Stimulated activated CD4-positive, alpha-beta T cell treated with anti-CD3 and anti-CD28 coated beads, Interleukin-12 subunit alpha, Interleukin-12 subunit beta, amount 100 ng/mL, for 24 hours (primary cell): Measurements from ENCODE around the gene ITPR2.
"Not testable (repeated sequence)": the region's sequence is repeated elsewhere in the genome, so short reads cannot be mapped to it uniquely, and the experiment has no call there.

Source experiments
- DNase-seq, 2 experiments: peaks; one replicate each; pipeline ENCODE4 v3.0.0-alpha.2; 2020; ENCODE audit warnings: low read depth in 2 of 2

The ITPR2 gene

DNA sequence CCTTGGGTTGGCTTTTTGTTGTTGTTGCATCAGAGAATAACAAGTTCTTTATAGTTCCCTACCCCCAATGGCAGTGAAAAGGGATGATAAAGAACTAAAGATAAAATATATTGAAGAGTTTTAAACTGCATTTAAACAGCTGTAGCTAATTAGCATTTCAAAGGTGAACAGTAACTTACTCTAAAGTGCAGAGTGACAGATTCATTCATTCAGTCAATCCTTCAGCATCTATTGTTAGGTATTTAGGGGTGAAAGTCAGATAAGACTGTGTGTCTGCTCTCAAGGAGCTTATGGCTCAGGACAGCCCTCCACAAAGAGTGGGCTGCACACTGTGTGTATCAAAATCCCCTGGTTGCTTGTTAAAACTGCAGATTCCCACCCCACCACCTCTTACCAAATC, 491.5 kb downstream of the ITPR2 start:
- no peak for DNase-seq

DNA sequence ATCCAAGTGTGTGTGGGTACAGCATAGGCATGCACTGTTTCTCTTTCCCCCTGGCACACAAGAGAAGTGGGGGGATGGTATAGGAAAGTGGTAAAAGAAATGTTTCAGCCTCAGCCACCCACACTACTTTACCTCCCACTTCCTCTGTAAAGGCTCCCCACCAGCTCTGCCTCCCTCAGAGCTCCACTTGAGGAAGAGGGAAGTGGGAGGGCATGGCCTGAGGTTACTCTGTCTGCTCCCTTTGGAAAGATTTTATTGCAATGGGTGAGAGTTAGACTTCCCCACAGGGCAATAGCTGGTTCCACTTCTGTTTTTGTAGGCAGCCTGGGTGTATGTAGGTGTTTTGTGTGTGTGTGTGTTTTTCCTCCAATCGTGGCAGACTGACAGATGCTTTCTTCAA, 492.3 kb downstream of the ITPR2 start:
- no peak for DNase-seq

DNA sequence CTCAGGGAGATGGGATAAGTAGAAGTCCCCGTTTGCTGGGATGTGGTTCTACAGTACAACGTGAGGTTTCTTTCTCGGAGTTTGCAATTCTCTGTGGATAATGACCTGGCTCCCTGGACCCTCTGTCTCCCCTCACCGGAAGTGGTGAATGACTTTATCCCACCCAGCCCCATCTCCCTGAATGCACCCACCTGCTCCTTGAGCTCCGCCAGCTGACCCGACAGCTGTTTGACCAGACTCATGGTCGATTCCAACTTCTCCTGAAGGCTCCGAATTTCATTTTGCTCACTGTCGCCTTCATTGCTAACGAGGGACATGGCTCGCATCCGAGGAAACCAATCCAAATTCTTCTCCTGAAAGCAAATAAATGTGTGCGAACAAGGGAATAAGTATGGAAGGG, 493.0 kb downstream of the ITPR2 start:
- no peak for DNase-seq

DNA sequence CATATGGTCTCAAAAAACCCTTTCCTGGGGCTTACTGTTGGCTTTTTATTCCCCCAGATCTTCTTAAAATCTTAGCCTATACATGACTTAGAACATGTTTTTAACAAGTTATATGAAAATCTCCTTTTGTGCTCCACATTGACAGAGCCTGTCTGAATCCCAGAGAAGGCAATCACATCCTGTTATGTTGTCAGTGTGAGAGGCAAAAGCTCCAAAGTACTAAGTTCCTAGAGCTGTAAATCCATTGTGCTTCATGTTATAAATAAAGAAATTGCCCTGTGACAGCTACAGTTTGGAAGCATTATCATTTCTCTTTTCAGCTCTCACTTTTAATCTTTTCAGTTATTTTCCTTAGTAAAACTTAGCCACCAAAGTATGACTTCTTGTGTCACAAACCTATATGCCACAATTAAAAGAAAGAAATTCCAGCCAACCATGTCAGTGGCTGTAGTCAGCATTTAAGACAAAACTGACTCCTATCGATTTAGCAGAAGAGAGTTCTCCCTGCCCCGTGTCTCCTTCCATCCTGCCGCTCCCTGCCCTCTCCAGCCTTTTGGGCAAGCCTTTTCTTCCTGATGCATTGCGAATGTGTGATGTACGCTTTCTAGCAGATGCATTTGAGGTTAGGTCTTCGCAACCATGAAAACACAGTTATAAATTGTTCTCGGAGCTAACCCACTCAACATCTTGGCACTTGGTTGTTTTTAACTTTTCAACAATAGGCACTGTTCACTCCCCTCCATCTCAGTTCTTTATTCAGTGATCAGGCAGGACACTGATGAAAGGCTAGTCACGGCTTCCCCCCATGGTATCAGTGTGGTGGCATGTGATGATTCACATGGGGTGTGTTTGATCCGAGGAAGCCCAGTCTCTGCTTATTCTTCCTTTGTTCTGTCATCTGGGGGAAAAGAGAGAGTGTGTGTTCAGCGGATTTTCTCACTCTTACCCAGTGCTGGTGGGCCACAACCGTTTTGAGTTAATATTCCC, 494.1 kb downstream of the ITPR2 start:
- no peak for DNase-seq

DNA sequence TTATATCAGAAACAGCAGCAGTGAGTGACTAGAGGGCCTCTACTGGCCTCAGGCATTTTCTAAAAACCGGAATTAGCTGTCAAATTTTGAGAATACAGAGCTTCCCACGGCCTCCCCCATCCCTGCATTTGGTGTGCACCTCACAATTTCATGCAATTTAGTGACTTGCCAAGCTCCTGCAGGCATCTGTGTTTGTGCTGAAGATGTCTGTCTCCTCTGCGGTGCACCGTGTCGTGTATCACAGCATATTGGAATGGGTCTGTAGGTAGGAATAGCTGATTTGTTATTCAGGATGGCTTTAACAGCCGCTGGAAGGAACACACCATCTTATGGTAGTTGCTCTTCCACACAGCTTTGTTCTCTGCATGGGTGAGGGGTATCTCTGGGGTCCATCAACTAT, 497.3 kb downstream of the ITPR2 start:
- DNase-seq = no peak

DNA sequence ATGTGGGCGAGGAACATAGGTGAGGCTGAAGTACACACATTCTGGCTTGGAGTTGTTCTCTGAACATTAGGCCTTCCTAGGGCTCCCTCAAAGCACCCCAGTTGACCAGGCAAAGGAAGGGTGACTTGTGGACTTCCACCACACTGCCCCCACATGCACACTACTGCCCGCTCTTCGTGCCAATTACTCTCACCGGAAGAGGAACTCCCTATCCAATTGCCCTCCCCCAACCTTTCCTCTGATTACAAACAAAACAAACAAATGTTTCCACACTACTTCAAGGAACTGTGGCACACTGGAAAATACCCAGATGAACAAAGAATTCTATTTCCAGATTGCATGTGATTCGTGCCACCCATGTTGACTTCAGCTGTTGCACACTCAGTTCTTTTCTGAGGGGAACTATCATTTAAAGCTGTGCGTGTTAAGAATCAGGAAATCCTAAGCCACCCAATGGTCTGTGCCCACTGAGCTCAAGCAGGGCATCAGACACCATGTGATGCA, 498.3 kb downstream of the ITPR2 start:
- no peak for DNase-seq

DNA sequence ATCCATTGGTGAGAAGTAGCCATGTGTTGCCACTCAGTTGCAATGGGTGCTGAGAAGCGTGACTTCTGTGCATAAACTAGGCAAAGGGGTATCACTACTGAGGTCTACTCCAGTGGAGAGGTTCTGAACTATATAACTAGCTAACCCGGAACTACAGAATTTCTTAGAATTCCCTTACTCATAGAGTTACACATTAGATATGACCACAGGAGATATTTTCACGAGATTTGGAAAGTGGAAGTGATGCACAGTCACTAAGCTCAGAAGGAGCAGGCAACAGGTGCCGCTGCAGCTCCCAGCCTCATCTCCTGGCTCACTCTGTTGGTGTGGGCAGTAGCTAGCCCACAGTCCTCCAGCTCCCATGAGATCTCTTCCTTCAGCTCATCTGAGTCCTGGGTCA, 501.0 kb downstream of the ITPR2 start:
- DNase-seq = no peak

DNA sequence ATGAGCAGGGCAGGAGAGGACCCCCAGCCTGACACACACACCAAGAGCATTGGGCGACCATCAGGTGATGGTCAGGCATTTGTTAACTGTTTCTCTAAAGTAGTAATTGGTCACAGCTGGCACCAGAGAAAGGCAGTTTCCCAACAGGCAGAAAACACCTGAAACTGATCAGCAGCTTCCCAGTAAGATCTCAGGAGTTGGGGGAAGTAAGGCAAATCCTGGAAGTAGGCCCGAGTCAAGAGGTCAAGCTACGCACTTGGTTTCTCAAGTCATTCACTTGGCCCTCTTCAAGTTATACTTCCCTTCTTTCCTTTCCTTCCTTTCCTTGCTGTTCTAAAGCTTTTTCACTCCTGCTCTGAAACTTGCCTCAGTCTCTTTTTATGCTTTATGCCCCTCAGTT, 501.9 kb downstream of the ITPR2 start:
- no peak for DNase-seq

DNA sequence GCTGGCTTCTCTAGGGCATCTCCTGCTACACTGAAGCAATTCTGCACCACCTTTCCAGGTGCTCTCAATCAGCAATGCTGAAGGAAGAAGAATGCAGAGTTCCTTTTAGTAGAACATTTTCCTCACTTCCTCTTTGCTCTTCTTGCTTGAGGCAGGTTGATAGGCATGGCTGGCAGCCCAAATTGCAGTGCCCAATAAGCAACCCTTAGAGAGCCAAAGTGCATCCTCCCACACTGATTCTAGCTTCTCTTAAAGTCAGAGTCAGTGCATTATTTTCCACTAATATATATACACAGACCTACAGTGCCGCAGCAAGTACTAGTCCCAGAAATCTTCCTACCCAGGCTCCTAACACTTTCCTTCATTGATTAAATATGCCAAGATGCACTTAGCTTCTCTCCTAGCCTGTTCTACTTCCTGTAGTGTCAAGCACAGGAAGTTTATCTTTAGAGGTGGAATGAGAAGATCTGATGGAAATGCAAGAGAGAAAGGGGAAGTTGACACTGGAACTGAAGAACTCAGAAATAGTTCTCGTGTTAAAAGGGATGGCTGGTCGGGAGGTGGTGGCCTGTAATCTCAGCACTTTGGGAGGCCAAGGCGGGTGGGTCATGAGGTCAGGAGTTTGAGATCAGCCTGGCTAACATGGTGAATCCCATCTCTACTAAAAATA, 504.9 kb downstream of the ITPR2 start:
- DNase-seq = no peak

DNA sequence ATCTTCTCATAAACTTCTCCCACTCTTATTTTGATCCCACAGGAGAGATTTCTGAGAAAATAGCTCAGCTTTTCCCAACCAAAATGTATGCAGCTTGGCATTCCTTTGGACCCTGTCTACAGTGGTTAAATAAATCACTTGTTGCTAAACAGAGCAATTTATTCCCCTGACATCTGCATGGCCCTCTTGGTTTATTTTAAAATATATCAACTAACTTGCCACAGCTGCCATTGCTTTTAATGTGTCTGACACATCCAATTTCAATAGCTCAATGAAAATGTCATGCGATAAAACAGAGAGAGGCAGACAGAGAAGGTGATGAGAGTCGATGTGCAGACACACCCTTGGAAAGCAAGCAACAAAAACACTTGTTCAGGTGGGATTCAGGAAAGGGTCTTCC, 509.3 kb downstream of the ITPR2 start:
- DNase-seq = no peak

DNA sequence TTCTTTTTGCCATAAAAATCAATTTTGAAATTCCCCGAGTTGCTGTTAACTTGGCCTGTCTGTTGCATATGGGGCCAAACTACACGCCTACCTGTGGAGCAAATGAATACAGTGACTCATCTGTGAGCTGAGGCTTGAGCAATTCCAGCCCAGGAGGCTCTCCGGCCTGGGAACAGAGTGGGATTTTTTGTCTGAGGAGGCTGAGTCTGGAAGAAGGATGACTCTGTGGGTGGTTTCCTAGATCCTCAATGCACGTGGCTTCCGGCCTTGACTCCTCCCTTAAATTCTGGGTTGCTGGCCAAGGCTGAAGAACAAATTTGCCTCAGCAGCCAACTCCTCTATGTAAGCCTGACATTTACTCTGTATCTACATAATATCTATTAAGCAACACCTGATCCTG, 513.5 kb downstream of the ITPR2 start:
- no peak for DNase-seq

DNA sequence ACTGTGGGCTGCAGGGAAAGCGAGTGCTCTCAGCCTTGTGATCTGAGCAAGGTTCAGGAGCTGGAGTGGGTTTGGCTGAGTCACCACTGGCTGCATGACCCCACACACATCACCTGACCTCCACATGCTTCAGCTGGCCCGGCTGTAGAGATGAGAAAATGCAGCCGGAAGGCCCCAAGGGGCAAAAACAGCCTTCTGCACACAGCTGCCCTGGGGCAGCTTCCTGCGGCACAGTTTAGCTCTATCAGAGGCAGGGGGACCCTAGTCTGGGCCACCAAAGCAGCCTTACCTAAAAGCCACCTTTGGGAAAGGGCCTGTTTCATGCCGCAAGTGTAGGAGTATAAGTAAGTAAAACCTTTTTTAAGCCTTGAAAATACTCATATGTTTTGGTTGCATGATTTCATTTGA, 514.3 kb downstream of the ITPR2 start:
- no peak for DNase-seq

DNA sequence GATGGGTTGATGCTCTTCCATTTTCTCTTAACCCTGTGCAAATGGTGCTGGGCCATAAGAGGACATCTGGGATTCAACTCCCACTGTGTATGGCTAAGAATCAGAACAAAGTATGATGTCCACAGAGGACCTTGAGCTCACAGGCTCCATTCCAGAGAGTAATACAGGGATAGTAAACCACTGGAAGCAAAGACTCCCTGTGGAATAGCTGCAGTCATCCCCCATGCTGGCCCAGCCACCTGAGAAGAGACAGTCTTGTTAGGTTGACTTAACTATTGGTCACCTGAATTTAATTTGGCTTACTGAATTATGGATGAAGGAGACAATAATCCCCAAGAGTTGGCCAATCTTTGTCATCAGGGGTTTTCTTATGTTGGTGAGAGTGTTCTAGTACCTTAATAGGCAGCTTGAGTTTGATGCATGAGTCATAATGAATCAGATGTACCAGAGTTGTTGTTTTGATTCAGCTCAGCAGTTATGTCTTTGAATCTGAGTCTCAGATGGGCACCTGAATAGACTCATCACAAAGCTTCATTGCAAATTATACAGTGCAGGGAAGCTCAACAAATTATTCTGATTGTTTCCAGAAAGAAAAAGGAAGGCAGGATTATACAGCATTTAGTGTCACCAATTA, 514.9 kb downstream of the ITPR2 start:
- no peak for DNase-seq

DNA sequence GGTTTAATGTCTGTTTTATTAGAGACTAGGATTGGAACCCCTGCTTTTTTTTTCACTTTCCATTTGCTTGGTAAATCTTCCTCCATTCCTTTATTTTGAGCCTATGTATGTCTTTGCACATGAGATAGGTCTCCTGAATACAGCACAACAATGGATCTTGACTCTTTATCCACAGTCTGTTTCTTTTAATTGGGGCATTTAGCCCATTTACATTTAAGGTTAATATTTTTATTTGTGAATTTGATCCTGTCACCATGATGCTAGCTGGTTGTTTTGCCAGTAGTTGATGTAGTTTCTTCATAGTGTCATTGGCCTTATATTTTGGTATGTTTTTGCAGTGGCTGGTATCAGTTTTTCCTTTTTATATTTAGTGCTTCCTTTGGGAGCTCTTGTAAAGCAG, 518.9 kb downstream of the ITPR2 start:
- DNase-seq = not testable (repeated sequence)

DNA sequence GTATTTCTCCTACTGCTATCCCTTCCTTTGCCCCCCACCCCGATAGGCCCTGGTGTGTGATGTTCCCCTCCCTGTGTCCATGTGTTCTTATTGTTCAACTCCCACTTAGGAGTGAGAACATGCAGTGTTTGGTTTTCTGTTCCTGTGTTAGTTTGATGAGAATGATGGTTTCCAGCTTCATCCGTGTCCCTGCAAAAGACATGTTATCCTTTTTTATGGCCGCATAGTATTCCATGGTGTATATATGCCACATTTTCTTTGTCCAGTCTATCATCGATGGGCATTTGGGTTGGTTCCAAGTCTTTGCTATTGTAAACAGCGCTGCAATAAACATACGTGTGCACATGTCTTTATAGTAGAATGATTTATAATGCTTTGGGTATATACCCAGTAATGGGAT, 522.5 kb downstream of the ITPR2 start:
- DNase-seq = not testable (repeated sequence)

DNA sequence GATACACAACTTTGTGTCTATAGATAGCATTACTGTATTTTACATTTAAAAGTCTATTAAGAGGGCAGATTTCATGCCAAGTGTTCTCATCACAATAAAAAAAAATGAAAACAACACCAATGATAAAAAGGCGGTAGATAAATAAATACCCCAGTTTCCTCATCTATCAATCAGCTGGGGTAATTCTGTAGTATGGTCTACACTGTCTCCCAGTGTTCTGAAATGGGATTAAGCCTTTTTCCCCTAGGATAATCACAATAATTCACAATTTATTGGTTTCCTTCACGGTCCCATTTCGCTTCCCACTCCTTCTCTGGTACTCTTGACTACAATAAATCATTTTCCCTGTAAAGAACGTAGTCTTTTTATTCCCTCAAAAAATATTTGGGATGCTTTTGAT, 523.4 kb downstream of the ITPR2 start:
- no peak for DNase-seq

DNA sequence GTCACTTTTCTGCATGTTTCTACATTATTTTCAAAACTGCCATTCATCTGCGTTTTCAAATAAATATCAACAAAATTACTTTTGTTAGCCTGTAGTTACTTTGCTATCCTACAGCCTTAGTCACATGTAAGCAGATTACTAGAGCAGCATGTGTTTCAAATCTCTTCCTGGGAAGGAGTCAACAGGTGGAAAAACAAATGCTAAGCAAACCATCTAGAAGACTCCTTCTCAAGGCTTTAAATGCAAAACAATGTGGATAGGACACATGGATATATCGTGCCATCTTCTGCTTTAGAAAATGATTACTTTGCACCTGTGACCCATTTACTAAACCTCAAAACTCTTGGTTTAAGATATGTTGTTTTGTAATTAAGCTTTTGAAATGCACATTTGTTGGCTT, 528.7 kb downstream of the ITPR2 start:
- no peak for DNase-seq

DNA sequence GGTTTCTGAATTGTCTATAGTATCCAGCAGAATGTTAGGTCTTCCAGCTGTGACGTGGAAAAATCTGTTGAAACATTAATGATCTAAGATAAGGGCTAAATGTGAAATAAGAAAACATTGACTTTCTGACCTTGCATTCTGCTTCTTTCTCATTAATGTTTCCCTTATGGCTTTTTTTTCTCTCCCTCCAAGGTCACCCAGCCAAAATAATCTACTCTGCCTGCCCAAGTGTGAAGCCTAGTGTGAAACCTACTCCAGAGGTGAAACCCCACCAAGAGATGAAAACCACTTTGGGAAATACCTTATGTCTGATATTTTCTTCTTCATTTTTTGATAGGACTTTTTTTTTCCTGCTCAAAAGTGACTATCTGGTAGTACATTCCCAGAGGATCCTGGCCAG, 529.6 kb downstream of the ITPR2 start:
- no peak for DNase-seq

DNA sequence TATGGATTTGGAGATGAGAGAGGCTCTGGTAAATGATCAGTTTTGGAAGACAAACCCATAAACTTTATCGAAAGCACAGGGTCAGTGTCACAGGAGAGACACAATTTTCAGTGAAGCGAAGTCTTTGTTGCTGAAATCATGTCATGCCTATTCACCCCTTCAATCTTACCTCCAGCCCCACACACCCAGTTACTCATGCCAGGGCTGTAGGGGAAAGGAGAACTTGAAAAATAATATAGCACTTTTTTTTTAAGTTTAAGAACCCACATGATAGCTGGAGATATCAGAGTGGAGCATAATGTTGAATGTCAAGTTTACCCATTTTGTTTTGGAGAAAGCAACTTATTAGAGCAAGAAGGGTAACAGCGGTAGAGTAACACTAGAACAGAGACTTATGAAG, 530.2 kb downstream of the ITPR2 start:
- DNase-seq = no peak

DNA sequence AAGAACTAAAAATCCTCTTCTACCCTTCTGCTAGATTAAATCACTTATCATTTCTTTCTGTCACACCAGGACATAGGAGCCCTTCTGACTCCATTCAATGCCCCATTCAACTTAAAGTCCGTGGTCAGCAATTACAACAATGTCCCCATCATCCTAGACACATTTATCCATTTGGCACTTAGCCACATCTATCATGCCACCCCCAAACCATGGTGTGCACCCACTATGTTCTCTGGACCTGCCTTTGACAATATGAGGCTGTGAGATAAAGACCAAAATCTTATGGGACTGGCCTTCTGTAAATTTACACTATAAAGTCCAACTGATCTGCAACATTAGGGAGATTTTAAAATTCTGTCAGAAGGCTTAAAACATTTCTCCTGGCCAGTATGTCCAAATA, 533.2 kb downstream of the ITPR2 start:
- no peak for DNase-seq

DNA sequence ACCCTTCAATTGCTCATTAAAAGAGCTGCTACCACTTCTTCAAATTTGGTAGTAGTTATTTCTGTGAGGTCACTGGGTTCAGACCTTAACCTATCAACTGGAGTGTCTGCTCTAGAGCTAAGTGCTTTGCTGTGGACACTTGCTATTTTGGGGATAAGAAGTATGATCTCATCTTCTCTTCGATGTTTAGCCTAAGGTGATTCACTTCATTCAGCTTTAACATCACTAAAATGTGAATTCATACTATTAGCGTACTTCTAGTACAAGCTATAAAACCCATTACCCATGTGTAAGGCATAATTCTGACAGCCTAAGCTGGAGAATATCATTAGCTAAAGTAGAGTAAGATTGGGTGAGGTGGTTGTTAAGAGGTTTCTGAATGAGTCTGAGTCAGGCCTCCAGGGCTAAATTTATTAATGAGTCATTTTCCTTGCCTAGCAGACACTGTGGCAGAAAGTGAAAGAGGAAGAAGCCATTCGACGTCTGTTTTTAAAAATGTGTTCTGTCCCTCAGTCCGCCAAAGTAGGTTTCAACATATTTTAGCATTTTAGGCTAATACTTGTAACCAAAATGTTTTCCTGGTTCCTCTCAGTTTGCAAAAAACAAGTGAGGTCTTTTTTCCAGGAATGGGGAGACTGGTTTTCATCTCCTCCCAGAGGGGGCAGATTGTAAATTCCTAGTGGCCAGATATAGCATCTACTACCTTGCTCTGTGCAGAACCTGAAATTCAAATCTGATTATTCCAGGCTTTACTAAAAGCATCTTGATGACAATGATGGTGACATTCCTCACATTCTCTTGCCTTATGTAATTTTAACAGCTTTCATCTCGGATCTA, 534.0 kb downstream of the ITPR2 start:
- DNase-seq = no peak
